Stimulated activated naive CD8-positive, alpha-beta T cell treated with anti-CD3 and anti-CD28 coated beads, Interleukin-15, Interleukin-2, amounts not matched to agents 100 ng/mL and 50 ng/mL, for 24 hours (primary cell): ENCODE results near the gene TMEM185B.
A peak's percentile ranks its signal among the peaks of the same experiment; 100 is the strongest.
"Not testable (repeated sequence)": the region's sequence is repeated elsewhere in the genome, so short reads cannot be mapped to it uniquely, and the experiment has no call there.

Source experiments
- H3K27ac Mint-ChIP-seq: one replicate; pipeline ENCODE4 v1.8.0; 2021; ENCODE audit warnings: mild to moderate bottlenecking, mixed read lengths
- H3K27me3 Mint-ChIP-seq: one replicate; pipeline ENCODE4 v1.8.0; 2021; ENCODE audit warnings: mixed read lengths
- H3K36me3 Mint-ChIP-seq: one replicate; pipeline ENCODE4 v1.8.0; 2021; ENCODE audit warnings: low read depth, mixed read lengths
- H3K4me1 Mint-ChIP-seq: one replicate; pipeline ENCODE4 v1.8.0; 2021; ENCODE audit warnings: low read depth, mixed read lengths
- H3K4me3 Mint-ChIP-seq: one replicate; pipeline ENCODE4 v1.8.0; 2021; ENCODE audit warnings: mild to moderate bottlenecking, mixed read lengths
- H3K9me3 Mint-ChIP-seq: one replicate; pipeline ENCODE4 v1.8.0; 2021; ENCODE audit warnings: mixed read lengths

The TMEM185B gene

GRCh38 chr2:120223034-120223912 is at the start of gene TMEM185B:
Gene TMEM185B, minus strand, starts transcription at chr2:120223400. Its CDS starts 424 bp downstream, at chr2:120222976.
- Mint-ChIP-seq H3K27ac (peak within 1 kb of the TSS; percentile 90), H3K36me3 (peaks cover 40% of the 10 kb centered on the region), H3K4me3 (peak within 1 kb of the TSS; percentile 83), H3K27me3 (no peaks in the 10 kb centered on the region), H3K9me3 (no peaks in the 10 kb centered on the region), H3K4me1 (peaks cover 59% of the 10 kb centered on the region)

GRCh38 chr2:120271711-120272379 is 48.6 kb upstream of the TMEM185B start:
- Mint-ChIP-seq H3K27me3 (no peaks in the 10 kb centered on the region), H3K27ac (no peak overlapping the region), H3K36me3 (peaks cover 15% of the 10 kb centered on the region), H3K9me3 (no peaks in the 10 kb centered on the region), H3K4me3 (no peak overlapping the region), H3K4me1 (peaks cover 35% of the 10 kb centered on the region)

GRCh38 chr2:120269816-120270215 is 46.6 kb upstream of the TMEM185B start:
- Mint-ChIP-seq H3K4me3 (no peak overlapping the region), H3K27me3 (no peaks in the 10 kb centered on the region), H3K9me3 (no peaks in the 10 kb centered on the region), H3K27ac (no peak overlapping the region), H3K4me1 (peaks cover 49% of the 10 kb centered on the region), H3K36me3 (peaks cover 15% of the 10 kb centered on the region)

GRCh38 chr2:120269076-120269744 is 46.0 kb upstream of the TMEM185B start:
- Mint-ChIP-seq H3K36me3 (peaks cover 15% of the 10 kb centered on the region), H3K4me3 (no peak overlapping the region), H3K4me1 (peaks cover 55% of the 10 kb centered on the region), H3K9me3 (no peaks in the 10 kb centered on the region), H3K27me3 (no peaks in the 10 kb centered on the region), H3K27ac (no peak overlapping the region)

- Mint-ChIP-seq H3K27ac (peak overlapping the region; percentile 81), H3K4me3 (no peak overlapping the region), H3K36me3 (peaks cover 15% of the 10 kb centered on the region), H3K27me3 (no peaks in the 10 kb centered on the region), H3K9me3 (no peaks in the 10 kb centered on the region), H3K4me1 (peaks cover 46% of the 10 kb centered on the region)
Observed at GRCh38 chr2:120267348-120267747, 44.1 kb upstream of the TMEM185B start.

GRCh38 chr2:120265006-120265405 is 41.8 kb upstream of the TMEM185B start:
- Mint-ChIP-seq H3K9me3 (no peaks in the 10 kb centered on the region), H3K27me3 (no peaks in the 10 kb centered on the region), H3K4me1 (peaks cover 44% of the 10 kb centered on the region), H3K27ac (no peak overlapping the region), H3K4me3 (no peak overlapping the region), H3K36me3 (peaks cover 17% of the 10 kb centered on the region)

- peaks cover 4% of the 10 kb centered on the region for H3K9me3 Mint-ChIP-seq
- H3K4me3 Mint-ChIP-seq: no peak overlapping the region
- H3K36me3 Mint-ChIP-seq: peaks cover 16% of the 10 kb centered on the region
- peaks cover 34% of the 10 kb centered on the region for H3K4me1 Mint-ChIP-seq
- H3K27ac Mint-ChIP-seq: no peak overlapping the region
- no peaks in the 10 kb centered on the region for H3K27me3 Mint-ChIP-seq
Observed at GRCh38 chr2:120262761-120263428, 39.7 kb upstream of the TMEM185B start.

GRCh38 chr2:120262150-120262549 is 39.0 kb upstream of the TMEM185B start:
- Mint-ChIP-seq H3K36me3 (peaks cover 16% of the 10 kb centered on the region), H3K9me3 (peaks cover 4% of the 10 kb centered on the region), H3K27ac (no peak overlapping the region), H3K4me3 (no peak overlapping the region), H3K4me1 (peaks cover 38% of the 10 kb centered on the region), H3K27me3 (no peaks in the 10 kb centered on the region)

GRCh38 chr2:120261387-120262006 is 38.3 kb upstream of the TMEM185B start:
- Mint-ChIP-seq H3K36me3 (peaks cover 16% of the 10 kb centered on the region), H3K9me3 (peaks cover 4% of the 10 kb centered on the region), H3K27ac (no peak overlapping the region), H3K27me3 (no peaks in the 10 kb centered on the region), H3K4me3 (no peak overlapping the region), H3K4me1 (peaks cover 38% of the 10 kb centered on the region)

GRCh38 chr2:120260736-120261135 is 37.5 kb upstream of the TMEM185B start:
- H3K4me3 Mint-ChIP-seq: no peak overlapping the region
- peaks cover 16% of the 10 kb centered on the region for H3K36me3 Mint-ChIP-seq
- H3K27ac Mint-ChIP-seq: no peak overlapping the region
- no peaks in the 10 kb centered on the region for H3K27me3 Mint-ChIP-seq
- H3K4me1 Mint-ChIP-seq: peaks cover 43% of the 10 kb centered on the region
- H3K9me3 Mint-ChIP-seq: peaks cover 4% of the 10 kb centered on the region

- not testable (repeated sequence) for H3K27me3 Mint-ChIP-seq, H3K4me3 Mint-ChIP-seq, H3K27ac Mint-ChIP-seq, H3K9me3 Mint-ChIP-seq
- Mint-ChIP-seq H3K36me3 (peaks cover 22% of the 10 kb centered on the region), H3K4me1 (peaks cover 43% of the 10 kb centered on the region)
Observed at GRCh38 chr2:120259939-120260338, 36.7 kb upstream of the TMEM185B start.

GRCh38 chr2:120258196-120258595 is 35.0 kb upstream of the TMEM185B start:
- Mint-ChIP-seq H3K9me3 (peaks cover 4% of the 10 kb centered on the region), H3K36me3 (peaks cover 23% of the 10 kb centered on the region), H3K4me1 (peaks cover 51% of the 10 kb centered on the region), H3K27ac (no peak overlapping the region), H3K4me3 (no peak overlapping the region), H3K27me3 (no peaks in the 10 kb centered on the region)

- H3K4me3 Mint-ChIP-seq: no peak overlapping the region
- H3K36me3 Mint-ChIP-seq: peaks cover 23% of the 10 kb centered on the region
- H3K9me3 Mint-ChIP-seq: peaks cover 4% of the 10 kb centered on the region
- H3K27me3 Mint-ChIP-seq: no peaks in the 10 kb centered on the region
- H3K27ac Mint-ChIP-seq: no peak overlapping the region
- peaks cover 51% of the 10 kb centered on the region for H3K4me1 Mint-ChIP-seq
Observed at GRCh38 chr2:120257522-120257921, 34.3 kb upstream of the TMEM185B start.

- H3K4me3 Mint-ChIP-seq: no peak overlapping the region
- no peaks in the 10 kb centered on the region for H3K27me3 Mint-ChIP-seq
- H3K27ac Mint-ChIP-seq: no peak overlapping the region
- H3K9me3 Mint-ChIP-seq: peaks cover 4% of the 10 kb centered on the region
- H3K4me1 Mint-ChIP-seq: peaks cover 60% of the 10 kb centered on the region
- H3K36me3 Mint-ChIP-seq: peaks cover 23% of the 10 kb centered on the region
Observed at GRCh38 chr2:120256651-120257000, 33.4 kb upstream of the TMEM185B start.
